Activated CD8-positive, alpha-beta memory T cell treated with anti-CD3 and anti-CD28 coated beads, Interleukin-2, amount 10 ng/mL, durations not matched to agents 7 days and 5 days (primary cell): Measurements from ENCODE around the gene NFIC. TPM values are rescaled to one million over a fixed set of nuclear protein-coding genes. Genes with fewer than 3 reads are reported as not detected.

Source experiments
- ATAC-seq: fragments of 150-1000 bp; cut with Tn5 transposase; one replicate; pipeline ENCODE4 v1.10.0; 2021; ENCODE audit warnings: moderate library complexity
- CTCF ChIA-PET: fragments of 350-600 bp; sonication (Branson Sonifier 250); formaldehyde crosslinking; loops from one replicate; lab custom pipeline; 2021; ENCODE audit warnings: antibody characterized with exemption; lab: Charles Lee
- DNase-seq: peaks from one replicate; pipeline ENCODE4 v3.0.0-alpha.2; 2020
- H3K27ac Mint-ChIP-seq: one replicate; pipeline ENCODE4 v1.8.0; 2021; ENCODE audit warnings: mild to moderate bottlenecking, mixed read lengths
- H3K27me3 Mint-ChIP-seq: one replicate; pipeline ENCODE4 v1.8.0; 2021; ENCODE audit warnings: mixed read lengths
- H3K36me3 Mint-ChIP-seq: one replicate; pipeline ENCODE4 v1.8.0; 2021; ENCODE audit warnings: mild to moderate bottlenecking, mixed read lengths
- H3K4me1 Mint-ChIP-seq: one replicate; pipeline ENCODE4 v1.8.0; 2021; ENCODE audit warnings: mixed read lengths
- H3K4me3 Mint-ChIP-seq: one replicate; pipeline ENCODE4 v1.8.0; 2021; ENCODE audit warnings: mild to moderate bottlenecking, moderate library complexity, mixed read lengths
- H3K9me3 Mint-ChIP-seq: one replicate; pipeline ENCODE4 v1.8.0; 2022; ENCODE audit warnings: low read depth, mixed read lengths
- total RNA-seq, 2 experiments: library from RNA; stranded (reverse); gene quantifications; one replicate each; pipeline ENCODE4 v1.2.3, GENCODE V29; 2021

NFIC gene
- total RNA-seq, 2 experiments from 2014 or later = 14.0 to 15.1 TPM

- H3K4me1 Mint-ChIP-seq = peaks cover 9% of the 10 kb centered on the region
- H3K4me3 Mint-ChIP-seq = no peak within 1 kb of the TSS
- H3K27me3 Mint-ChIP-seq = no peaks in the 10 kb centered on the region
- no peak within 1 kb of the TSS for H3K27ac Mint-ChIP-seq
- CTCF ChIA-PET = no interaction called here
- no peak for DNase-seq
- ATAC-seq = no peak
- no peaks in the 10 kb centered on the region for H3K36me3 Mint-ChIP-seq
- H3K9me3 Mint-ChIP-seq = no peaks in the 10 kb centered on the region
Observed at GRCh38 chr19:3480383-3481091, 114.2 kb downstream of the NFIC start, which contains the start of gene SMIM24. Gene SMIM24, minus strand, starts transcription at chr19:3480525. Its CDS starts 62 bp downstream, at chr19:3480463.

- DNase-seq (no peak), ATAC-seq (no peak)
- CTCF ChIA-PET = no interaction called here
- Mint-ChIP-seq H3K27me3 (no peaks in the 10 kb centered on the region), H3K27ac (no peak overlapping the region), H3K4me3 (no peak overlapping the region), H3K36me3 (no peaks in the 10 kb centered on the region), H3K9me3 (no peaks in the 10 kb centered on the region), H3K4me1 (peaks cover 9% of the 10 kb centered on the region)
Observed at GRCh38 chr19:3481241-3482090, 115.1 kb downstream of the NFIC start.

GRCh38 chr19:3482507-3483225 lies 116.3 kb downstream of the NFIC start:
- Mint-ChIP-seq H3K27ac (no peak overlapping the region), H3K4me1 (peaks cover 9% of the 10 kb centered on the region), H3K27me3 (no peaks in the 10 kb centered on the region), H3K36me3 (no peaks in the 10 kb centered on the region), H3K4me3 (no peak overlapping the region), H3K9me3 (no peaks in the 10 kb centered on the region)
- CTCF ChIA-PET = interaction anchor here (1.0 to 2.1 kb wide), 3 partner anchors 53 to 177 kb away, joined by 3 to 6 read pairs (median 3); no protein-coding TSS in a partner anchor
- DNase-seq = no peak
- ATAC-seq = no peak

- Mint-ChIP-seq H3K4me3 (no peak within 1 kb of the TSS), H3K36me3 (no peaks in the 10 kb centered on the region), H3K9me3 (no peaks in the 10 kb centered on the region), H3K4me1 (peaks cover 6% of the 10 kb centered on the region), H3K27ac (no peak within 1 kb of the TSS), H3K27me3 (no peaks in the 10 kb centered on the region)
- DNase-seq = no peak
- CTCF ChIA-PET = interaction anchor here (1.0 to 2.2 kb wide), 5 partner anchors 13 to 178 kb away, joined by 3 to 10 read pairs (median 3); no protein-coding TSS in a partner anchor
- ATAC-seq = no peak
Observed at GRCh38 chr19:3483226-3483628, 116.8 kb downstream of the NFIC start, which contains the start of gene SMIM44. Gene SMIM44, minus strand, starts transcription at chr19:3483441. Its CDS starts 38 bp downstream, at chr19:3483403.

- no peak overlapping the region for H3K27ac Mint-ChIP-seq
- ATAC-seq (no peak), DNase-seq (no peak)
- peaks cover 12% of the 10 kb centered on the region for H3K36me3 Mint-ChIP-seq
- H3K4me1 Mint-ChIP-seq = no peaks in the 10 kb centered on the region
- no peak overlapping the region for H3K4me3 Mint-ChIP-seq
- H3K27me3 Mint-ChIP-seq = no peaks in the 10 kb centered on the region
- CTCF ChIA-PET = interaction anchor here (1.3 kb wide), 1 partner anchor 10 kb away, joined by 4 read pairs; no protein-coding TSS in a partner anchor
- H3K9me3 Mint-ChIP-seq = no peaks in the 10 kb centered on the region
Observed at GRCh38 chr19:3491396-3492119, 125.2 kb downstream of the NFIC start.

- no peaks in the 10 kb centered on the region for H3K4me1 Mint-ChIP-seq
- CTCF ChIA-PET = interaction anchor here (1.1 kb wide), 1 partner anchor 20 kb away, joined by 3 read pairs; no protein-coding TSS in a partner anchor
- no peaks in the 10 kb centered on the region for H3K27me3 Mint-ChIP-seq
- H3K27ac Mint-ChIP-seq = no peak overlapping the region
- H3K9me3 Mint-ChIP-seq = no peaks in the 10 kb centered on the region
- H3K36me3 Mint-ChIP-seq = peaks cover 12% of the 10 kb centered on the region
- H3K4me3 Mint-ChIP-seq = no peak overlapping the region
- ATAC-seq (no peak), DNase-seq (no peak)
Observed at GRCh38 chr19:3492131-3492839, 125.9 kb downstream of the NFIC start.

GRCh38 chr19:3492919-3493318 lies 126.5 kb downstream of the NFIC start:
- DNase-seq (no peak), ATAC-seq (no peak)
- Mint-ChIP-seq H3K27ac (no peak overlapping the region), H3K9me3 (no peaks in the 10 kb centered on the region), H3K27me3 (no peaks in the 10 kb centered on the region), H3K36me3 (peaks cover 12% of the 10 kb centered on the region), H3K4me1 (peaks cover 2% of the 10 kb centered on the region), H3K4me3 (no peak overlapping the region)
- CTCF ChIA-PET = interaction anchor here (1.1 kb wide), 1 partner anchor 20 kb away, joined by 3 read pairs; no protein-coding TSS in a partner anchor

- peaks cover 12% of the 10 kb centered on the region for H3K36me3 Mint-ChIP-seq
- CTCF ChIA-PET = interaction anchor here (2.2 kb wide), 1 partner anchor 9 kb away, joined by 12 read pairs; no protein-coding TSS in a partner anchor
- ATAC-seq = no peak
- no peaks in the 10 kb centered on the region for H3K27me3 Mint-ChIP-seq
- no peaks in the 10 kb centered on the region for H3K9me3 Mint-ChIP-seq
- peaks cover 5% of the 10 kb centered on the region for H3K4me1 Mint-ChIP-seq
- no peak overlapping the region for H3K27ac Mint-ChIP-seq
- no peak overlapping the region for H3K4me3 Mint-ChIP-seq
- DNase-seq = no peak
Observed at GRCh38 chr19:3493651-3494050, 127.3 kb downstream of the NFIC start.

GRCh38 chr19:3494051-3494450 lies 127.7 kb downstream of the NFIC start:
- no peaks in the 10 kb centered on the region for H3K27me3 Mint-ChIP-seq
- peaks cover 8% of the 10 kb centered on the region for H3K4me1 Mint-ChIP-seq
- H3K27ac Mint-ChIP-seq = no peak overlapping the region
- H3K9me3 Mint-ChIP-seq = no peaks in the 10 kb centered on the region
- CTCF ChIA-PET = interaction anchor here (2.2 kb wide), 1 partner anchor 9 kb away, joined by 12 read pairs; no protein-coding TSS in a partner anchor
- DNase-seq (no peak), ATAC-seq (no peak)
- H3K36me3 Mint-ChIP-seq = peaks cover 12% of the 10 kb centered on the region
- H3K4me3 Mint-ChIP-seq = no peak overlapping the region

- H3K27me3 Mint-ChIP-seq = no peaks in the 10 kb centered on the region
- H3K9me3 Mint-ChIP-seq = no peaks in the 10 kb centered on the region
- CTCF ChIA-PET = interaction anchor here (0.9 to 2.2 kb wide), 3 partner anchors 8 to 65 kb away, joined by 3 to 12 read pairs (median 4); no protein-coding TSS in a partner anchor
- no peak overlapping the region for H3K4me3 Mint-ChIP-seq
- peaks cover 14% of the 10 kb centered on the region for H3K36me3 Mint-ChIP-seq
- peaks cover 11% of the 10 kb centered on the region for H3K4me1 Mint-ChIP-seq
- H3K27ac Mint-ChIP-seq = no peak overlapping the region
- ATAC-seq (no peak), DNase-seq (no peak)
Observed at GRCh38 chr19:3494559-3494958, 128.2 kb downstream of the NFIC start.

GRCh38 chr19:3496392-3497273 lies 130.2 kb downstream of the NFIC start:
- Mint-ChIP-seq H3K4me1 (peaks cover 21% of the 10 kb centered on the region), H3K4me3 (no peak overlapping the region), H3K27me3 (peaks cover 4% of the 10 kb centered on the region), H3K9me3 (no peaks in the 10 kb centered on the region), H3K27ac (no peak overlapping the region), H3K36me3 (peaks cover 18% of the 10 kb centered on the region)
- DNase-seq (no peak), ATAC-seq (no peak)
- CTCF ChIA-PET = interaction anchor here (1.6 kb wide), 1 partner anchor 11 kb away, joined by 9 read pairs; no protein-coding TSS in a partner anchor
